K562 (cell line): ENCODE measurements around the gene PPFIA3. TPM values are rescaled to one million over a fixed set of nuclear protein-coding genes. Genes with fewer than 3 reads are reported as not detected.
A peak's percentile ranks its signal among the peaks of the same experiment; 100 is the strongest.

Experiments used
- CHD7 ChIP-seq: fragments of 200-600 bp; sonication (generic); IDR thresholded peaks from one replicate; pipeline ENCODE4 v1.6.1; 2012; ENCODE audit warnings: mild to moderate bottlenecking, low read depth, low read length, inconsistent platforms
- DPF2 ChIP-seq: fragments of 450-650 bp; IDR thresholded peaks from 2 replicates; pipeline ENCODE4 v1.6.1; 2016
- FOXP4 ChIP-seq: sonication (generic); formaldehyde crosslinking; IDR thresholded peaks from 2 replicates; pipeline ENCODE4 v1.8.0; 2022; ENCODE audit warnings: mild to moderate bottlenecking, missing genetic modification reagents, borderline replicate concordance
- MYC ChIP-seq, 2 experiments: fragments of 250-450 bp in 1 of 2; sonication (Bioruptor Pico) in 1 of 2; IDR thresholded peaks; 2 replicates each; pipeline versions ENCODE4 v1.5.1 to v1.6.1; 2012 to 2021; ENCODE audit warnings: low read depth in 2 of 2, borderline replicate concordance in 1 of 2, improper control_type of control experiment in 1 of 2, low read length in 1 of 2, mild to moderate bottlenecking in 1 of 2, moderate library complexity in 1 of 2
- NRF1 ChIP-seq, 2 experiments: fragments of 450-650 bp; IDR thresholded peaks in 1 of 2; conservative IDR thresholded peaks in 1 of 2; 2 replicates each; pipeline ENCODE4 v1.6.1; 2014; ENCODE audit warnings: mild to moderate bottlenecking in 2 of 2
- TAF1 ChIP-seq: IDR thresholded peaks from 2 replicates; pipeline ENCODE4 v1.6.1; 2011; ENCODE audit warnings: mild to moderate bottlenecking, low read length, moderate library complexity; ENCODE audit not compliant: insufficient read depth, control insufficient read depth, severe bottlenecking; ENCODE audit errors: extremely low read depth
- ZNF217 ChIP-seq: sonication (generic); formaldehyde crosslinking; IDR thresholded peaks from 2 replicates; pipeline ENCODE4 v1.8.0; 2022; ENCODE audit warnings: mild to moderate bottlenecking, missing genetic modification reagents
- ZNF408 ChIP-seq: fragments of 250-450 bp; sonication (Bioruptor Pico); IDR thresholded peaks from 2 replicates; pipeline ENCODE4 v1.4.0; 2020; ENCODE audit warnings: low read depth, mild to moderate bottlenecking, moderate library complexity
- polyA plus RNA-seq, 8 experiments: library from polyadenylated mRNA; depleted of rRNA in 4 of 8; stranded (reverse) in 5 of 8; unstranded in 3 of 8; fragments of >200 nt; fragmentation: Nextera tagmentation in 2 of 8; fragmentation: Illumina TruSeq in 1 of 8; extraction: Ambion mirVana in 2 of 8; extraction: Trizol in 1 of 8; gene quantifications; 2 replicates each; pipeline versions ENCODE4 v1.2.1 to v1.2.3, GENCODE V29; 2011 to 2014; ENCODE audit warnings: inconsistent platforms in 1 of 8, missing spikeins in 1 of 8
- total RNA-seq, 7 experiments: library from RNA; depleted of rRNA in 6 of 7; stranded (reverse); fragments of >200 nt in 6 of 7; fragmentation: Illumina TruSeq in 2 of 7; extraction: Trizol in 2 of 7; gene quantifications; 2 replicates each; pipeline versions ENCODE4 v1.2.1 to v1.2.3, GENCODE V29; 2011 to 2021; ENCODE audit warnings: low replicate concordance in 1 of 7

The PPFIA3 gene
- total and polyA plus RNA-seq, 9 of the 15 experiments (the other 6 are each of a cell fraction or from before 2014, with no cell fraction given) = 0.10 to 53.0 (median 17.6) TPM

GRCh38 chr19:49145573-49146407 is 26.4 kb downstream of the PPFIA3 start (continued):
- TF ChIP-seq TAF1 (peak; percentile 7), ZNF217 (CRISPR knock-in tag) (no peak), NRF1 (conservative IDR thresholded peaks at IDR 0.05 in 1 of 2, IDR thresholded peaks at IDR 0.05 in 1 of 2) (peak; percentile 46 to 56; a peak in 3 of 4 replicates), CHD7 (no peak), MYC (IDR thresholded peaks at IDR 0.05; ENCODE audit: low read depth, low read length) (peak; percentile 87), MYC (CRISPR knock-in tag; IDR thresholded peaks at IDR 0.05; ENCODE audit: borderline replicate concordance, low read depth) (no peak), DPF2 (no peak), FOXP4 (CRISPR knock-in tag) (0 out of 2 replicates have a peak, but pooled peaks have one; percentile 59), ZNF408 (CRISPR knock-in tag) (no peak)
